H9 (cell line): Measurements from ENCODE around the gene PAQR5. TPM values are rescaled to one million over a fixed set of nuclear protein-coding genes. Genes with fewer than 3 reads are reported as not detected.

Source experiments
- DNase-seq: peaks from one replicate; pipeline ENCODE4 v3.0.0-alpha.2; 2017
- H2AFZ ChIP-seq: one replicate; pipeline ENCODE4 v1.6.1; 2013; ENCODE audit warnings: mild to moderate bottlenecking, low read length, control low read depth, moderate library complexity
- H2AK5ac ChIP-seq: 2 replicates; pipeline ENCODE4 v1.6.1; 2013; ENCODE audit warnings: low read length, control low read depth, mixed read lengths; ENCODE audit not compliant: insufficient read length
- H2BK120ac ChIP-seq: one replicate; pipeline ENCODE4 v1.6.1; 2013; ENCODE audit warnings: low read depth, mild to moderate bottlenecking, low read length, control low read depth, inconsistent platforms; ENCODE audit not compliant: poor library complexity, severe bottlenecking
- H2BK12ac ChIP-seq: 2 replicates; pipeline ENCODE4 v1.6.1; 2013; ENCODE audit warnings: low read length, control low read depth, mixed read lengths, low read depth; ENCODE audit not compliant: insufficient read length
- H2BK15ac ChIP-seq: 2 replicates; pipeline ENCODE4 v1.6.1; 2013; ENCODE audit warnings: low read depth, low read length, control low read depth
- H2BK20ac ChIP-seq: one replicate; pipeline ENCODE4 v1.6.1; 2013; ENCODE audit warnings: low read depth, mild to moderate bottlenecking, low read length, control low read depth, inconsistent platforms; ENCODE audit not compliant: poor library complexity, severe bottlenecking
- H2BK5ac ChIP-seq: 2 replicates; pipeline ENCODE4 v1.6.1; 2013; ENCODE audit warnings: low read length, control low read depth, mixed read lengths; ENCODE audit not compliant: insufficient read length
- H3K14ac ChIP-seq: 2 replicates; pipeline ENCODE4 v1.6.1; 2013; ENCODE audit warnings: low read length, control low read depth; ENCODE audit not compliant: insufficient read depth
- H3K18ac ChIP-seq: 2 replicates; pipeline ENCODE4 v1.6.1; 2013; ENCODE audit warnings: low read depth, mild to moderate bottlenecking, mixed read lengths, low read length, control low read depth; ENCODE audit not compliant: insufficient read length
- H3K23ac ChIP-seq: 2 replicates; pipeline ENCODE4 v1.6.1; 2013; ENCODE audit warnings: low read length, control low read depth, mixed read lengths, low read depth; ENCODE audit not compliant: insufficient read length
- H3K23me2 ChIP-seq: 2 replicates; pipeline ENCODE4 v1.6.1; 2013; ENCODE audit warnings: low read depth, mild to moderate bottlenecking, mixed read lengths, low read length, control low read depth; ENCODE audit not compliant: insufficient read length, poor library complexity, severe bottlenecking
- H3K27ac ChIP-seq: 2 replicates; pipeline ENCODE4 v1.5.1; 2013; ENCODE audit warnings: low read length, control low read depth, mixed read lengths, low read depth; ENCODE audit not compliant: insufficient read length
- H3K27me3 ChIP-seq: 2 replicates; pipeline ENCODE4 v1.6.1; 2013; ENCODE audit warnings: low read length, control low read depth, inconsistent platforms; ENCODE audit not compliant: insufficient read depth
- H3K4ac ChIP-seq: 2 replicates; pipeline ENCODE4 v1.6.1; 2013; ENCODE audit warnings: low read depth, mild to moderate bottlenecking, control low read depth, inconsistent platforms, low read length, moderate library complexity
- H3K4me1 ChIP-seq: 2 replicates; pipeline ENCODE4 v1.6.1; 2013; ENCODE audit warnings: low read length, control low read depth, inconsistent platforms; ENCODE audit not compliant: insufficient read depth
- H3K4me2 ChIP-seq: 2 replicates; pipeline ENCODE4 v1.6.1; 2013; ENCODE audit warnings: low read length, control low read depth, mixed read lengths; ENCODE audit not compliant: insufficient read length, insufficient read depth
- H3K56ac ChIP-seq: 2 replicates; pipeline ENCODE4 v1.6.1; 2013; ENCODE audit warnings: low read depth, mild to moderate bottlenecking, mixed read lengths, low read length, control low read depth; ENCODE audit not compliant: insufficient read length
- H3K79me1 ChIP-seq: 2 replicates; pipeline ENCODE4 v1.6.1; 2013; ENCODE audit warnings: low read depth, mild to moderate bottlenecking, moderate library complexity, low read length, control low read depth, inconsistent platforms; ENCODE audit not compliant: insufficient read depth, poor library complexity, severe bottlenecking
- H3K79me2 ChIP-seq: 2 replicates; pipeline ENCODE4 v1.6.1; 2013; ENCODE audit warnings: low read length, control low read depth, inconsistent platforms; ENCODE audit not compliant: insufficient read depth
- H3K9ac ChIP-seq: 2 replicates; pipeline ENCODE4 v1.6.1; 2013; ENCODE audit warnings: low read length, control low read depth, mixed read lengths; ENCODE audit not compliant: insufficient read length; ENCODE audit errors: extremely low read depth
- H3K9me3 ChIP-seq: one replicate; pipeline ENCODE4 v1.6.1; 2013; ENCODE audit warnings: low read depth, low read length, inconsistent platforms; ENCODE audit not compliant: control insufficient read depth
- H3T11ph ChIP-seq: one replicate; pipeline ENCODE4 v1.6.1; 2013; ENCODE audit warnings: mild to moderate bottlenecking, low read length, control low read depth, inconsistent platforms
- H4K20me1 ChIP-seq: one replicate; pipeline ENCODE4 v1.6.1; 2013; ENCODE audit not compliant: control insufficient read depth, insufficient read length, insufficient read depth
- H4K5ac ChIP-seq: 2 replicates; pipeline ENCODE4 v1.6.1; 2013; ENCODE audit warnings: low read depth, mild to moderate bottlenecking, mixed read lengths, low read length, control low read depth; ENCODE audit not compliant: insufficient read length
- H4K8ac ChIP-seq: replicated peaks from 2 replicates; pipeline ENCODE4 v1.6.1; 2013; ENCODE audit warnings: low read length, control low read depth, mixed read lengths, low read depth; ENCODE audit not compliant: insufficient read length
- H4K91ac ChIP-seq: 2 replicates; pipeline ENCODE4 v1.6.1; 2013; ENCODE audit warnings: low read depth, mild to moderate bottlenecking, moderate library complexity, mixed read lengths, low read length, control low read depth; ENCODE audit not compliant: insufficient read length
- H3K27ac Mint-ChIP-seq, 3 experiments: 2 replicates in 2 of 3; 3 replicates in 1 of 3; pipeline ENCODE4 v1.8.0; 2020 to 2021; ENCODE audit warnings: mixed read lengths in 3 of 3, mild to moderate bottlenecking in 1 of 3, moderate library complexity in 1 of 3
- H3K27me3 Mint-ChIP-seq: 2 replicates; pipeline ENCODE4 v1.8.0; 2021; ENCODE audit warnings: low read depth, mild to moderate bottlenecking, moderate library complexity, mixed read lengths
- H3K36me3 Mint-ChIP-seq, 3 experiments: 2 replicates in 2 of 3; 3 replicates in 1 of 3; pipeline ENCODE4 v1.8.0; 2020 to 2021; ENCODE audit warnings: low read depth in 3 of 3, mixed read lengths in 3 of 3; ENCODE audit not compliant: insufficient read depth in 1 of 3
- H3K4me1 Mint-ChIP-seq, 2 experiments: 2 replicates each; pipeline ENCODE4 v1.8.0; 2020; ENCODE audit warnings: mixed read lengths in 2 of 2
- H3K4me3 Mint-ChIP-seq, 2 experiments: 2 replicates in 1 of 2; 3 replicates in 1 of 2; pipeline ENCODE4 v1.8.0; 2020 to 2021; ENCODE audit warnings: mild to moderate bottlenecking in 2 of 2, mixed read lengths in 2 of 2, moderate library complexity in 1 of 2
- H3K9me3 Mint-ChIP-seq, 2 experiments: 2 replicates in 1 of 2; 3 replicates in 1 of 2; pipeline ENCODE4 v1.8.0; 2020; ENCODE audit warnings: mild to moderate bottlenecking in 2 of 2, mixed read lengths in 2 of 2, moderate library complexity in 1 of 2
- WGBS: extraction: QIAGEN DNeasy Blood & Tissue Kit; methylation state at CpG from one replicate; pipeline ENCODE4 v1.1.7; 2013; ENCODE audit warnings: missing lambda C conversion rate, low lambda C conversion rate, mixed read lengths; ENCODE audit not compliant: insufficient read length; ENCODE audit errors: extremely low coverage; 5-methylcytosine and 5-hydroxymethylcytosine counted together
- total RNA-seq: library from RNA; stranded (reverse); gene quantifications from 2 replicates; pipeline ENCODE4 v1.2.1, GENCODE V29; 2021
- TF ChIP-seq, protein P1 (sequence below): fragments of 200-600 bp; sonication (generic); conservative IDR thresholded peaks from 3 replicates; pipeline ENCODE4 v1.8.0; 2021; ENCODE audit warnings: antibody characterized with exemption, mild to moderate bottlenecking

Gene PAQR5
- total RNA-seq, 1 experiment from 2014 or later = 1.6 TPM

DNA sequence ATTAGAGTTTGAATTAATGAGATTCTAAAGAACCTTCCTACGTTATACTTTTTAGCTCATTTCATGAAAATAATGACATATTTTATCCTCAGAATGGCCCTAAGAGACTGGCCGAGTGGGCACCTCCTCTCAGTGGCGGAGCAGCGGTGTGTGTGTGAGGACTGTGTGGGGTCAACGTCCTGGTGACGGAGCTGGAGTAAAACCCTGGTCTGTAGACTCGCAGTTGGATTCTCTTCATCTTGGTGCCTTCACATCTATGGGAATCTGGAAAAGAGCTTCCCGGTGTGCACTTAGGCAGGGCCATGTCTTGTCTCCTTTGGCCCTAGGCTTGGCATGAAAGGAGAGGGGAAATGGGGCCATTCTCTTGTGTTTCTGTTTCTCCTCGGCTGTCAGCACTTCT lies 21.4 kb upstream of the PAQR5 start:
- Histone ChIP-seq H3K79me2 (no peaks in the 10 kb centered on the region), H3K4ac (no peak overlapping the region), H2BK5ac (no peak overlapping the region), H3K18ac (no peak overlapping the region), H3K56ac (no peak overlapping the region), H3K79me1 (no peaks in the 10 kb centered on the region), H3K4me2 (no peak overlapping the region), H2BK20ac (no peak overlapping the region), H2BK12ac (no peak overlapping the region), H3K23me2 (no peaks in the 10 kb centered on the region), H4K5ac (no peak overlapping the region), H4K20me1 (no peaks in the 10 kb centered on the region), H3T11ph (no peak overlapping the region), H4K8ac (no peak overlapping the region), H3K9ac (no peak overlapping the region), H3K9me3 (no peaks in the 10 kb centered on the region), H2BK15ac (no peak overlapping the region), H2AK5ac (no peak overlapping the region), H3K27me3 (no peaks in the 10 kb centered on the region), H2AFZ (no peak overlapping the region), H3K4me1 (no peaks in the 10 kb centered on the region), H3K14ac (0 out of 2 replicates have a peak overlapping the region, but pooled peaks have one; percentile 17), H4K91ac (no peak overlapping the region), H3K23ac (no peak overlapping the region), H3K27ac (no peak overlapping the region), H2BK120ac (no peak overlapping the region)
- TF ChIP-seq, protein P1, sequence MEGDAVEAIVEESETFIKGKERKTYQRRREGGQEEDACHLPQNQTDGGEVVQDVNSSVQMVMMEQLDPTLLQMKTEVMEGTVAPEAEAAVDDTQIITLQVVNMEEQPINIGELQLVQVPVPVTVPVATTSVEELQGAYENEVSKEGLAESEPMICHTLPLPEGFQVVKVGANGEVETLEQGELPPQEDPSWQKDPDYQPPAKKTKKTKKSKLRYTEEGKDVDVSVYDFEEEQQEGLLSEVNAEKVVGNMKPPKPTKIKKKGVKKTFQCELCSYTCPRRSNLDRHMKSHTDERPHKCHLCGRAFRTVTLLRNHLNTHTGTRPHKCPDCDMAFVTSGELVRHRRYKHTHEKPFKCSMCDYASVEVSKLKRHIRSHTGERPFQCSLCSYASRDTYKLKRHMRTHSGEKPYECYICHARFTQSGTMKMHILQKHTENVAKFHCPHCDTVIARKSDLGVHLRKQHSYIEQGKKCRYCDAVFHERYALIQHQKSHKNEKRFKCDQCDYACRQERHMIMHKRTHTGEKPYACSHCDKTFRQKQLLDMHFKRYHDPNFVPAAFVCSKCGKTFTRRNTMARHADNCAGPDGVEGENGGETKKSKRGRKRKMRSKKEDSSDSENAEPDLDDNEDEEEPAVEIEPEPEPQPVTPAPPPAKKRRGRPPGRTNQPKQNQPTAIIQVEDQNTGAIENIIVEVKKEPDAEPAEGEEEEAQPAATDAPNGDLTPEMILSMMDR = no peak
- peaks cover 14 to 17% of the 10 kb centered on the region in 2 experiments for H3K4me1 Mint-ChIP-seq
- no peaks in the 10 kb centered on the region for H3K9me3 Mint-ChIP-seq
- H3K27me3 Mint-ChIP-seq = no peaks in the 10 kb centered on the region; the same call in none of the 2 replicates
- no peak for DNase-seq
- no CpG with 5 or more reads among the region's 9 CpGs for WGBS
- H3K27ac Mint-ChIP-seq = 0 out of 7 replicates have a peak overlapping the region, but pooled peaks of 1 of the 3 experiments have one; percentile 47
- H3K4me3 Mint-ChIP-seq = no peak overlapping the region
- peaks cover 0 to 2% (median 0%) of the 10 kb centered on the region in 3 experiments; a peak in 1 of 7 replicates for H3K36me3 Mint-ChIP-seq
